Neuronal stem cell (in vitro differentiated cells): ENCODE data around the gene ARV1.

Source experiments
- DNase-seq: peaks from one replicate; pipeline ENCODE4 v3.0.0-alpha.2; 2013; ENCODE audit warnings: low spot score
- H2AFZ ChIP-seq: one replicate; pipeline ENCODE4 v1.6.1; 2013; ENCODE audit warnings: mild to moderate bottlenecking, low read length, inconsistent platforms
- H2AK5ac ChIP-seq: 2 replicates; pipeline ENCODE4 v1.6.1; 2013; ENCODE audit warnings: low read depth, mild to moderate bottlenecking, inconsistent platforms, low read length, moderate library complexity, mixed read lengths
- H2BK120ac ChIP-seq: 2 replicates; pipeline ENCODE4 v1.6.1; 2013; ENCODE audit warnings: low read depth, mild to moderate bottlenecking, inconsistent platforms, low read length, moderate library complexity, mixed read lengths
- H2BK12ac ChIP-seq: one replicate; pipeline ENCODE4 v1.6.1; 2013; ENCODE audit warnings: low read length, inconsistent platforms
- H2BK15ac ChIP-seq: 2 replicates; pipeline ENCODE4 v1.6.1; 2013; ENCODE audit warnings: mild to moderate bottlenecking, low read length, inconsistent platforms, mixed read lengths
- H2BK5ac ChIP-seq: one replicate; pipeline ENCODE4 v1.6.1; 2013; ENCODE audit warnings: inconsistent platforms, mild to moderate bottlenecking, low read length, moderate library complexity
- H3K14ac ChIP-seq: one replicate; pipeline ENCODE4 v1.6.1; 2013; ENCODE audit warnings: low read length, inconsistent platforms
- H3K18ac ChIP-seq: 2 replicates; pipeline ENCODE4 v1.6.1; 2013; ENCODE audit warnings: low read length, inconsistent platforms
- H3K23ac ChIP-seq: 2 replicates; pipeline ENCODE4 v1.6.1; 2013; ENCODE audit warnings: low read depth, mild to moderate bottlenecking, mixed read lengths, low read length, inconsistent platforms; ENCODE audit not compliant: poor library complexity
- H3K27ac ChIP-seq: replicated peaks from 3 replicates; pipeline ENCODE4 v1.5.1; 2013; ENCODE audit warnings: low read length, inconsistent platforms
- H3K27me3 ChIP-seq, 3 experiments: 2 replicates each; pipeline ENCODE4 v1.6.1; 2013; ENCODE audit warnings: low read length in 3 of 3, mild to moderate bottlenecking in 2 of 3, inconsistent platforms in 1 of 3, low read depth in 1 of 3, mixed read lengths in 1 of 3, moderate library complexity in 1 of 3; ENCODE audit not compliant: control insufficient read depth in 3 of 3, insufficient read depth in 3 of 3
- H3K36me3 ChIP-seq, 2 donors: replicated peaks in 1 of 2; 2 replicates each; pipeline ENCODE4 v1.6.1; 2013; ENCODE audit warnings: low read length in 2 of 2; ENCODE audit not compliant: control insufficient read depth in 2 of 2, insufficient read depth in 2 of 2
- H3K4ac ChIP-seq: 2 replicates; pipeline ENCODE4 v1.6.1; 2013; ENCODE audit warnings: inconsistent platforms, mild to moderate bottlenecking, low read length, moderate library complexity
- H3K4me1 ChIP-seq, 2 donors: 1 replicate in 1 of 2; 2 replicates in 1 of 2; pipeline ENCODE4 v1.6.1; 2013; ENCODE audit warnings: low read length in 2 of 2, low read depth in 1 of 2; ENCODE audit not compliant: control insufficient read depth in 2 of 2, insufficient read depth in 1 of 2
- H3K4me2 ChIP-seq: one replicate; pipeline ENCODE4 v1.6.1; 2013; ENCODE audit warnings: mild to moderate bottlenecking, low read length, inconsistent platforms; ENCODE audit not compliant: insufficient read depth, poor library complexity, severe bottlenecking
- H3K4me3 ChIP-seq, 2 donors: 2 replicates each; pipeline ENCODE4 v1.5.1; 2013; ENCODE audit warnings: low read length in 2 of 2, mild to moderate bottlenecking in 2 of 2, inconsistent platforms in 1 of 2, moderate library complexity in 1 of 2
- H3K79me1 ChIP-seq: one replicate; pipeline ENCODE4 v1.6.1; 2013; ENCODE audit warnings: low read depth, mild to moderate bottlenecking, inconsistent platforms, low read length, moderate library complexity
- H3K9ac ChIP-seq: one replicate; pipeline ENCODE4 v1.6.1; 2013; ENCODE audit warnings: mild to moderate bottlenecking, low read depth, low read length, inconsistent platforms; ENCODE audit not compliant: poor library complexity
- H3K9me3 ChIP-seq, 2 donors: replicated peaks in 1 of 2; 2 replicates each; pipeline versions ENCODE3 to v1.6.1; 2013; ENCODE audit warnings: low read length in 2 of 2, mild to moderate bottlenecking in 2 of 2, inconsistent platforms in 1 of 2, low read depth in 1 of 2, mixed read lengths in 1 of 2, moderate library complexity in 1 of 2; ENCODE audit not compliant: control insufficient read depth in 2 of 2, insufficient read depth in 1 of 2
- H4K8ac ChIP-seq: one replicate; pipeline ENCODE4 v1.6.1; 2013; ENCODE audit warnings: low read depth, mild to moderate bottlenecking, inconsistent platforms, low read length, moderate library complexity
- H4K91ac ChIP-seq: one replicate; pipeline ENCODE4 v1.6.1; 2013; ENCODE audit warnings: low read length, low read depth, mild to moderate bottlenecking, inconsistent platforms; ENCODE audit not compliant: poor library complexity
- WGBS, 2 donors: extraction: QIAGEN DNeasy Blood & Tissue Kit; methylation state at CpG; one replicate each; pipeline ENCODE4 v1.1.7; 2013; ENCODE audit warnings: missing lambda C conversion rate in 2 of 2, mixed read lengths in 1 of 2; ENCODE audit not compliant: insufficient read length in 2 of 2, insufficient replicate concordance in 1 of 2; ENCODE audit errors: extremely low coverage in 2 of 2; 5-methylcytosine and 5-hydroxymethylcytosine counted together

ARV1 gene

GRCh38 chr1:231035799-231036198, 56.9 kb downstream of the ARV1 start:
- WGBS, 2 donors = no CpG with 5 or more reads among the region's 1 CpG
- Histone ChIP-seq H3K79me1 (no peaks in the 10 kb centered on the region), H2AK5ac (no peak overlapping the region), H3K4me3 (no peak overlapping the region), H3K4ac (no peak overlapping the region), H3K4me1 (peaks cover 4 to 5% of the 10 kb centered on the region in 2 donors), H3K14ac (no peak overlapping the region), H4K8ac (no peak overlapping the region), H2BK5ac (no peak overlapping the region), H2AFZ (no peak overlapping the region), H3K4me2 (no peak overlapping the region), H3K9me3 (no peaks in the 10 kb centered on the region), H3K18ac (no peak overlapping the region), H4K91ac (no peak overlapping the region), H3K27ac (no peak overlapping the region), H3K36me3 (no peaks in the 10 kb centered on the region), H2BK15ac (no peak overlapping the region), H2BK12ac (no peak overlapping the region), H3K23ac (no peak overlapping the region), H3K27me3 (peaks cover 3 to 27% (median 5%) of the 10 kb centered on the region in 3 experiments), H2BK120ac (no peak overlapping the region), H3K9ac (no peak overlapping the region)
- DNase-seq = no peak

DNA sequence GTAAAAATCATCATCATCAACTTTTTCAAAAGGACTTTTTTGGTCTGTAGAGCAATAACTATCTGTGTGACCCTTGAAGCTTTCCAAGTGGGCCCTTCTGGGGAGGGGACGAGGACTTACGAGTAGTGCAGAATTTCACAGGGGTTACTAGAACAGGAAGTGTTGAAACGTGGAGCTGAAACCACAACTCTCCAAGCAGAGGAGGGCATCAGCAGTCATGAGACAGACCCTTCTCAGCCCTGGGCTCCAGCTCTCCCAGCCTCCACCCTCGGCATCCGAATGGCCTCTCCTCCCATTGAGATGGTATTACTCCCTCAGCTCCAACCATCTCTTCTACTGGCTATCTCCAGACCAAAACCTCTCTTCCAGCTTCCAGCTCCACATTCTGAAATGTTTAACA, 57.5 kb downstream of the ARV1 start:
- H2AK5ac ChIP-seq = no peak overlapping the region
- H4K8ac ChIP-seq = no peak overlapping the region
- H2BK5ac ChIP-seq = no peak overlapping the region
- H3K4ac ChIP-seq = no peak overlapping the region
- no peak overlapping the region for H2BK12ac ChIP-seq
- no peak overlapping the region for H2BK120ac ChIP-seq
- no peaks in the 10 kb centered on the region for H3K9me3 ChIP-seq
- no peak overlapping the region for H3K9ac ChIP-seq
- no peak overlapping the region for H3K4me2 ChIP-seq
- peaks cover 5 to 33% (median 7%) of the 10 kb centered on the region in 3 experiments for H3K27me3 ChIP-seq
- H3K4me1 ChIP-seq = peaks cover 5 to 7% of the 10 kb centered on the region in 2 donors
- H4K91ac ChIP-seq = no peak overlapping the region
- H2BK15ac ChIP-seq = no peak overlapping the region
- H3K23ac ChIP-seq = no peak overlapping the region
- no peak for DNase-seq
- H3K4me3 ChIP-seq = no peak overlapping the region
- no peak overlapping the region for H2AFZ ChIP-seq
- no peak overlapping the region for H3K18ac ChIP-seq
- H3K79me1 ChIP-seq = no peaks in the 10 kb centered on the region
- WGBS, 2 donors = no CpG with 5 or more reads among the region's 5 CpGs
- H3K14ac ChIP-seq = no peak overlapping the region
- H3K36me3 ChIP-seq = no peaks in the 10 kb centered on the region
- H3K27ac ChIP-seq = no peak overlapping the region

- Histone ChIP-seq H2BK12ac (no peak overlapping the region), H3K14ac (no peak overlapping the region), H3K79me1 (no peaks in the 10 kb centered on the region), H3K27ac (no peak overlapping the region), H3K36me3 (no peaks in the 10 kb centered on the region), H2BK120ac (no peak overlapping the region), H3K18ac (no peak overlapping the region), H4K91ac (no peak overlapping the region), H3K4me2 (no peak overlapping the region), H2AK5ac (no peak overlapping the region), H3K9me3 (no peaks in the 10 kb centered on the region), H3K9ac (no peak overlapping the region), H3K4ac (no peak overlapping the region), H3K4me1 (peaks cover 5 to 7% of the 10 kb centered on the region in 2 donors), H2AFZ (no peak overlapping the region), H4K8ac (no peak overlapping the region), H3K23ac (no peak overlapping the region), H3K4me3 (no peak overlapping the region), H2BK5ac (no peak overlapping the region), H2BK15ac (no peak overlapping the region), H3K27me3 (peaks cover 5 to 40% (median 12%) of the 10 kb centered on the region in 3 experiments)
- no peak for DNase-seq
- no CpG with 5 or more reads among the region's 13 CpGs for WGBS, 2 donors
Measured at GRCh38 chr1:231037585-231038517, 59.0 kb downstream of the ARV1 start.
